ENCODE results near the gene LATS2.

GRCh38 chr13:20968745-20969144, 92.6 kb downstream of the LATS2 start:
- TF ChIP-seq HDGF (IDR thresholded peaks at IDR 0.05; ENCODE audit: borderline replicate concordance) (no peak), L3MBTL2 (conservative IDR thresholded peaks at IDR 0.05) (no peak), PKNOX1 (IDR thresholded peaks at IDR 0.05) (no peak), SP1 (IDR thresholded peaks at IDR 0.05) (no peak), ARNT (IDR thresholded peaks at IDR 0.05) (no peak), FOXK2 (IDR thresholded peaks at IDR 0.05) (no peak), SUZ12 (IDR thresholded peaks at IDR 0.05) (no peak), ELF4 (IDR thresholded peaks at IDR 0.05) (no peak), BHLHE40 (IDR thresholded peaks at IDR 0.05; ENCODE audit: borderline replicate concordance) (no peak), FOXM1 (IDR thresholded peaks at IDR 0.05; ENCODE audit: borderline replicate concordance) (no peak), CTBP1 (IDR thresholded peaks at IDR 0.05; ENCODE audit: borderline replicate concordance) (no peak), TARDBP (IDR thresholded peaks at IDR 0.05) (no peak), ZNF384 (IDR thresholded peaks at IDR 0.05) (no peak), FOXA1 (IDR thresholded peaks at IDR 0.05) (no peak)
